GM12892 (cell line): Measurements from ENCODE around the gene PTPRH.

ENCODE experiments used
- DNase-seq: peaks from one replicate; pipeline ENCODE4 v3.0.0; 2011; ENCODE audit not compliant: insufficient read length
- FAIRE-seq: peaks from 2 replicates; lab custom pipeline; 2011; peaks lifted over from hg19 to GRCh38; lab: Jason Lieb, UNC
- POLR2A ChIP-seq: IDR thresholded peaks from 2 replicates; pipeline ENCODE4 v1.6.1; 2011; ENCODE audit warnings: low read depth, low read length, control low read depth
- POLR2AphosphoS5 ChIP-seq: IDR thresholded peaks from 2 replicates; pipeline ENCODE4 v1.6.1; 2011; ENCODE audit warnings: low read depth, low read length, control low read depth
- TAF1 ChIP-seq: IDR thresholded peaks from 2 replicates; pipeline ENCODE4 v1.6.1; 2011; ENCODE audit warnings: low read depth, mild to moderate bottlenecking, control low read depth, low read length, borderline replicate concordance

The PTPRH gene

DNA sequence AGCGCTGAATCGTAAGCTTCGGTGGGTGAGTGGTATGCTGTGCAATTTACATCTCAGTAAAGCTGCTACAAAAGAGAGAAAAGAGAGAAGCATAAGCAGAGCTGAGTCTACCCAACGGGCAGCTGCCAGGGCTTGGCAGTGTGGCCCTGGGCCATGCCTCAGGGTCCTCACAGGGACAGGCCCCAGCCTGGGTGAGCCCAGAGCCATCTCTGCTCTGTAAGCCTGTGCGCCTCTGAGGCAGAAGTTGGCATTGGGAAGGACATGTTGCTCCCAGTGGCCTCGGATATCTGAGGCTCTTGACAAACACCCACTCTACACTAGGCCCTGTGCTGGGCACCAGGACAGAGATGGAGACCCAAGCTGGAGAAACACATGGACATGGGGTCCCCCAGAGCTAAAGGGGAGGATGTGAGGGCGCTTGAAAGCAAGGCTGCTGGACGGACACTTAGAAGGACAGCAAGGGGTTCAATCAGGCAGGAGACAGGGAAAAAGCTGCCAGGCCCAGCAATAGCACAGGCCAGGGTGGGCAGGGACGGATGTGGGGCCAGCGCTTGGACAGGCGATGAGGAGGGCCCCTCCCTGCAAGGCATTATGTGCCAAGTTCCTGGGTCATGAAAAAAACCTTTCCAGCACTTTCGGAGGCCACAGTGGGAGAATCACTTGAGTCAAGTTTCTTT is 34.8 kb upstream of the PTPRH start:
- DNase-seq, result no peak
- TF ChIP-seq POLR2A (no peak), TAF1 (no peak), POLR2AphosphoS5 (no peak)
- FAIRE-seq, result no peak

- no peak for FAIRE-seq
- TF ChIP-seq POLR2A (no peak), TAF1 (no peak), POLR2AphosphoS5 (no peak)
- DNase-seq, result no peak
Measured at GRCh38 chr19:55242517-55242916, 33.2 kb upstream of the PTPRH start.

GRCh38 chr19:55241935-55242464 is 32.7 kb upstream of the PTPRH start:
- no peak for FAIRE-seq

DNA sequence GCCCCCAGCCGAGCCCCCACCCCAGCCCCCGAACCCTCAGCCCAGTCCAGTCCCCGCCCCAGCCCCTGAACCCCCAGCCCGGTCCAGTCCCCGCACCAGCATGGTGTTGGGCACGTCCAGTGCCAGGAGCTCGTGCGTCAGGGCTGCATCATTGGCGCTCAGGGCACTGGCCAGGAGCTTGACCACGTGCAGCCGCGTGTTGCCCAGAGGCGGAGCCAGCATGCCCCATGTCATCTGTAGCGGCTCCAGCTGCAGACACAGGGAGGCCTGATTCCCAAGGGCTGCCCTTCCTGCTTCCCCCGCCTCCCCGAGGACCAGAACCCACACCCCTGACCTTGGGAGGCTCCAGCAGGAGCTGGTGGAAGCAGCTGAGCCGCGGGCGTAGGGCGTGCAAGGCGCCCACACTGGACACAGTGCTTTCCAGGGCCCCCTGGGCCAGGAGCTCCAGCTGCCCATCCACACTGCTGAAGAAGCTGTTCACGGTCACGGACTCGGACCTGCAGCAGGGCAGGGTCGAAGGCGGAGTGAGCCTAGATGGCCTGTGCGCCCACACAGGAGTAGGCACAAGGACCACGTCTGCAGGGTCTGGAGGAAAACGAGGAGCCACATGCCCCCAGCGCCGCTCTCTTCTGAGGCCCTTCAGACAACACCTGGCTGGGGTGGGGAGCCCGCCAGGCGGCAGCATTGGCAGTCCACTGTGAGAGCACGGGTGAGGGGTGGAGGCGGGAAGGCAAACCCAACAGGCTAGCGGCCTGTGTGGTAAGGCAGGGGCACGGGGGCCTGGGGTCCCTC is 32.0 kb upstream of the PTPRH start:
- DNase-seq, result no peak
- no peak for FAIRE-seq
- TF ChIP-seq TAF1, result no peak
- no peak for TF ChIP-seq POLR2A
- TF ChIP-seq POLR2AphosphoS5, result no peak

More at GRCh38 chr19:55241935-55242464, 32.7 kb upstream of the PTPRH start:
- no peak for DNase-seq
- TF ChIP-seq POLR2A (no peak), TAF1 (no peak), POLR2AphosphoS5 (no peak)

- DNase-seq (no peak), FAIRE-seq (no peak)
- TF ChIP-seq POLR2A (no peak), TAF1 (no peak), POLR2AphosphoS5 (no peak; the same call in 1 of the 2 replicates)
Measured at GRCh38 chr19:55240713-55241020, 31.4 kb upstream of the PTPRH start.

DNA sequence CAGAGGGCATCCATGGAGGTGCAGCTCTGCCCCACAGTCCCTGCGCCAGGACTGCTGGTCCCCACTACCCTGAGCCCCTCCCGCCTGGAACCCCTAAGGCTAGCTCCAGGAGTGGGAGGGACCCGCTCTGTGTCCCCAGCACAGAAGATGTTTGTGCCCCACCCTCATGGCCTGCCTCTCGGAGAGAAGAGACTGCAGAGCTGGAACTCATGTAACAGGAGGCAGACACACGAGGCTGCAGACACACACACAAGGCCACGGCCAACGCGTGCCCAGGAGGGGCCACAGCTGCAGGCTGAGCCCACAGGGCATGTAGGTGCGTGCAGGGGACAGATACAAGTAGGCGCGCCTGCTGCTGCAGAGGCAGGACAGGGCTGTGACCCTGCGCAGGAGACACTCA is 29.7 kb upstream of the PTPRH start:
- DNase-seq, result no peak
- TF ChIP-seq TAF1 (no peak), POLR2A (no peak), POLR2AphosphoS5 (no peak)
- no peak for FAIRE-seq

- TF ChIP-seq TAF1, result no peak
- TF ChIP-seq POLR2AphosphoS5, result no peak
- TF ChIP-seq POLR2A, result no peak
- DNase-seq (no peak), FAIRE-seq (no peak)
Measured at GRCh38 chr19:55238030-55238429, 28.7 kb upstream of the PTPRH start.

GRCh38 chr19:55232986-55233385 is 23.7 kb upstream of the PTPRH start:
- FAIRE-seq (no peak), DNase-seq (no peak)
- TF ChIP-seq POLR2AphosphoS5 (no peak), POLR2A (no peak), TAF1 (no peak)

DNA sequence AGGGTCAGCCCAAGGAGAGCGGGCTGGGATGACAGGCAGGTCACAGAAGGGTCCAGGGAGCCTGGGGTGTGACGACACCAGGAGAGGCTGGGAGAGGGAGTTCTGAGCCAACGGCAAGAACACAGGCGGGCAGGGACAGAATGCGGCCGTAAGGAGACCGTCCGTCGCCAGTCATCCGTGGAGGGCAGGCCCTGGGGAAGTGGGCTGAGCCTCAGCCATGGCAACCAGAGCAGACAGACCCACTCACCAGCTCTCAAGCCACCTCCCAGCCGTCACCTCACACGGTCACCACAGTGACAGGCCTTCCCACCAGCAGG is 22.9 kb upstream of the PTPRH start:
- no peak for FAIRE-seq

DNA sequence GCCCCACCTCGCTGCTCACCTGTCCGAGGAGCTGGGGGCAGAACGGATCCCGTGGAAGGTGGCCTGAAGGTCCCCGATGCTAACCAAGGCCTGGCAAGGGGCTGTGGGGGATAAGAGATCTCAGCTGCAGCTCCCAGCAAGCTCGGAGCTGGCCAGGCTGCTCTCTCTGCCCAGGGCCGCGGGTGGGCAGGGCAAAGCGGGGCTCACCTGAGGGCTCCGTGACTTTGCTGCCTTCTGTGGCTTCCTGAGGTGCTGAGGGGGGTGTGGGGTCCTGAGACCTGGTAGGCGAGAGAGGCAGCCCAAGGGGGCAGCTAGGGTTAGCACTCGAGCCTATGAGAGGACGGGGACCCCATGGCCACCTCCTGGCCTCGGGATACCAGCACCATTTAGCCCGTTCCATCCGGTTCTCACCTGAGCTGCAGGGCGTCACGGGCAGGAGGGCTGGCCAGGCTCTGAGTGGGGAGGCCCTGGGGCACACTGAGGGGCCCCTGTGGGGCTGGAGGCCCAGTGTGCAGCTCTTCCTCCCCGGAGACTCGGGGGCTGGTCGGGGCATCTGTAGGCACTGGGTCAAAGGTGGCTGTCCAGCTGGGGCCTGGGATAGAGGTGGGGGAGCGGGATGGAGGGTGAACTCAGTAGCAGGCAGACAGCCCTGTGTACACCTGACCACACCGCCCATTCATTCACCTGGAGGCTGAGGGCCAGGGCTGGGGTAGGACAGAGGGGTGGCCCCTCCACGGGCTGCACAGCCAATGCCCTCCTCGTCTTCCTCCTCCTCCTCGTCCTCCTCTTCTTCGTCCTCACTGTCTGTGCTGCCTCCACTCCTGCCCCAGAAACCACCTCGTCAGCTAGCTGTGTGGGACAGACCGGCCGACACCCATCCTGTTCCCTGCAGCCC is 22.3 kb upstream of the PTPRH start:
- DNase-seq (no peak), FAIRE-seq (no peak)
- TF ChIP-seq POLR2A (no peak), TAF1 (no peak), POLR2AphosphoS5 (no peak)

More for the DNA sequence above, 22.9 kb upstream of the PTPRH start:
- DNase-seq, result no peak
- TF ChIP-seq POLR2AphosphoS5, result no peak
- no peak for TF ChIP-seq TAF1
- no peak for TF ChIP-seq POLR2A

DNA sequence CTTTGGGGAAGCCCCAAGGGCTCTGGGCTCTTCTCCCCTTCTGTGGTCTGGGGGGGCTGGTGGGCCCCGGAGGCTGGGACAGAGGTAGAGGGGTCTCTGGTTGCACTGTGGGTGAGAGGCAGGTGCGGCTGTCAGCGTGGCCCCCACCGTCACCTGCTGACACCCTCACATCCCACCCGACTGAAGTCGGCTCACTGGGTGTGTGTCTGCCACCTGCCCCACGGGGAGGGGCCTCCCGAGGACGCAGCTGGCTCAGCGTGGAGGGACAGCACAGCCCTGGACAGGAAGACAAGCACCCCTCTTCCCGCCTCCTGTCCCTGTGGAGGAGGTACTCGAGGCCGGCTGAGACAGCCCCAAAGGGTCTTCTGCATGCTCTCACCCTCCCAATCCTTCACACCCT is 21.5 kb upstream of the PTPRH start:
- FAIRE-seq (no peak), DNase-seq (no peak)
- no peak for TF ChIP-seq POLR2A
- TF ChIP-seq POLR2AphosphoS5, result no peak
- no peak for TF ChIP-seq TAF1
